GM23248 (cell line): ENCODE measurements around the gene DCST2. TPM values are rescaled to one million over a fixed set of nuclear protein-coding genes. Genes with fewer than 3 reads are reported as not detected.

Experiments used
- DNase-seq: peaks from one replicate; pipeline ENCODE4 v3.0.0-alpha.2; 2015
- H2AFZ ChIP-seq: fragments of 200-600 bp; sonication (generic); 2 replicates; pipeline ENCODE4 v1.6.1; 2016; ENCODE audit warnings: antibody characterized with exemption
- H3F3A ChIP-seq: fragments of 200-600 bp; sonication (generic); 2 replicates; pipeline ENCODE4 v1.6.1; 2016; ENCODE audit warnings: mild to moderate bottlenecking, antibody characterized with exemption, mixed run types; ENCODE audit not compliant: insufficient read depth
- H3K27ac ChIP-seq: fragments of 200-600 bp; sonication (generic); 2 replicates; pipeline ENCODE4 v1.5.1; 2016; ENCODE audit warnings: mild to moderate bottlenecking
- H3K27me3 ChIP-seq: fragments of 200-600 bp; sonication (generic); replicated peaks from 2 replicates; pipeline ENCODE4 v1.6.1; 2016; ENCODE audit warnings: mild to moderate bottlenecking; ENCODE audit not compliant: insufficient read depth
- H3K36me3 ChIP-seq: fragments of 200-600 bp; sonication (generic); 2 replicates; pipeline ENCODE4 v1.6.1; 2016; ENCODE audit warnings: low read depth, mild to moderate bottlenecking
- H3K4me1 ChIP-seq: fragments of 200-600 bp; sonication (generic); 2 replicates; pipeline ENCODE4 v1.6.1; 2016; ENCODE audit warnings: mild to moderate bottlenecking; ENCODE audit not compliant: insufficient read depth
- H3K4me2 ChIP-seq: fragments of 200-600 bp; sonication (generic); one replicate; pipeline ENCODE4 v1.6.1; 2016; ENCODE audit warnings: mild to moderate bottlenecking; ENCODE audit not compliant: unreplicated experiment
- H3K4me3 ChIP-seq: fragments of 200-600 bp; sonication (generic); 2 replicates; pipeline ENCODE4 v1.5.1; 2016; ENCODE audit warnings: mild to moderate bottlenecking
- H3K79me2 ChIP-seq: fragments of 200-600 bp; sonication (generic); 2 replicates; pipeline ENCODE4 v1.6.1; 2016; ENCODE audit warnings: mild to moderate bottlenecking; ENCODE audit not compliant: insufficient read depth
- H3K9ac ChIP-seq: fragments of 200-600 bp; sonication (generic); 2 replicates; pipeline ENCODE4 v1.6.1; 2016; ENCODE audit warnings: mild to moderate bottlenecking
- H3K9me2 ChIP-seq: fragments of 200-600 bp; sonication (generic); 2 replicates; pipeline ENCODE4 v1.6.1; 2016; ENCODE audit warnings: mixed run types, mild to moderate bottlenecking, moderate library complexity; ENCODE audit not compliant: insufficient read depth
- H3K9me3 ChIP-seq: fragments of 200-600 bp; sonication (generic); one replicate; pipeline ENCODE4 v1.6.1; 2017; ENCODE audit warnings: low read depth
- H4K20me1 ChIP-seq: fragments of 200-600 bp; sonication (generic); 2 replicates; pipeline ENCODE4 v1.6.0; 2016; ENCODE audit not compliant: insufficient read depth
- EZH2 ChIP-seq: fragments of 200-600 bp; sonication (generic); IDR thresholded peaks from 2 replicates; pipeline ENCODE4 v1.6.1; 2018; ENCODE audit warnings: antibody characterized with exemption, mild to moderate bottlenecking; ENCODE audit not compliant: insufficient read depth, poor library complexity, severe bottlenecking
- EZH2phosphoT487 ChIP-seq: fragments of 200-600 bp; sonication (generic); IDR thresholded peaks from 2 replicates; pipeline ENCODE4 v1.6.1; 2018; ENCODE audit warnings: antibody characterized with exemption, moderate library complexity, mild to moderate bottlenecking, low read depth; ENCODE audit not compliant: insufficient read depth
- WGBS, 2 experiments: methylation state at CpG; one replicate each; pipeline ENCODE4 v1.1.6; 2015 to 2017; ENCODE audit warnings: low lambda C conversion rate in 2 of 2, low coverage in 1 of 2; ENCODE audit errors: missing lambda C conversion rate in 2 of 2; 5-methylcytosine and 5-hydroxymethylcytosine counted together
- in situ Hi-C: fragments of 300-500 bp; cut with MboI; formaldehyde crosslinking; loops from 2 replicates; pipeline ENCODE4 v1.15.0; 2020
- polyA plus RNA-seq: library from polyadenylated mRNA; unstranded; fragments of >200 nt; fragmentation: Nextera tagmentation; extraction: Ambion mirVana; gene quantifications from 2 replicates; pipeline ENCODE4 v1.2.1, GENCODE V29; 2016
- total RNA-seq: library from RNA; depleted of rRNA; stranded (reverse); fragments of >200 nt; shearing (Covaris generic); gene quantifications from 2 replicates; pipeline ENCODE4 v1.2.3, GENCODE V29; 2014

The DCST2 gene
- total and polyA plus RNA-seq, 2 experiments from 2014 or later: 0.14 TPM; not detected in 1

- H3F3A ChIP-seq: no peaks in the 10 kb centered on the region
- no peaks in the 10 kb centered on the region for H3K9me2 ChIP-seq
- no peak overlapping the region for H3K4me3 ChIP-seq
- no peak for DNase-seq
- peaks cover 33% of the 10 kb centered on the region for H3K79me2 ChIP-seq
- H2AFZ ChIP-seq: no peak overlapping the region
- no peaks in the 10 kb centered on the region for H3K9me3 ChIP-seq
- in situ Hi-C loops: no loop called here
- WGBS, 2 experiments: 93 to 96% methylated on average over 5 of the region's 5 CpGs
- no peak overlapping the region for H3K4me2 ChIP-seq
- H3K27me3 ChIP-seq: no peaks in the 10 kb centered on the region
- H4K20me1 ChIP-seq: no peaks in the 10 kb centered on the region
- peaks cover 14% of the 10 kb centered on the region for H3K4me1 ChIP-seq
- H3K9ac ChIP-seq: no peak overlapping the region
- TF ChIP-seq EZH2phosphoT487 (no peak), EZH2 (no peak)
- H3K36me3 ChIP-seq: no peaks in the 10 kb centered on the region
- H3K27ac ChIP-seq: no peak overlapping the region
These were observed 23.8 kb downstream of the DCST2 start for GRCh38 chr1:155009742-155010141.

DNA sequence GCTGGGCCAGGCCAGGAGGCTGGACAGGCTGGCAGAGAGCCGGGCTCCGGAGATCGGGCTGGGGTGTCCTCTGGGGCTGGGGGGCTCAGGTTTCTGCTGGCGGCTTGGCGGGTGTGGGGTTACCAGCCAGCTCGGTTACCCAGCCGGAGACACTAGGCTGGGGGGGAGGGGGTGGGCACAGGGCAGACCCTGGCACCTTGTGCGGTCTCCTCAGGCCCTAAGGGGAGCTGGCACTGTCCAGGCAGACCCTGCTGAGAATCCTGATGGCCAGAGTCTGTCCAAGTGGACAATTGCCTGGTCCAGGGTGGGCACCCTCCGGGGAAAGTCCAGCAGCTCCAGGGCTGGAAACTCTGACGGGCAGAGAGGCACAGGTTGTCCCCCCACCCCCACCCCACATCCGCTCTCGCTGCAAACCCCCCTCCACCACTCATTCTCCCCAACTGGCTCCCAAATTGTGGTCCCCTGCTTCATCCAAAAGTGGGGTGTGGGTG is 24.3 kb downstream of the DCST2 start:
- DNase-seq: no peak
- Histone ChIP-seq H3K36me3 (no peaks in the 10 kb centered on the region), H3K9me3 (no peaks in the 10 kb centered on the region), H3K4me3 (no peak overlapping the region), H3K27ac (no peak overlapping the region), H3K4me2 (no peak overlapping the region), H3F3A (no peaks in the 10 kb centered on the region), H3K27me3 (no peaks in the 10 kb centered on the region), H3K9me2 (no peaks in the 10 kb centered on the region), H4K20me1 (no peaks in the 10 kb centered on the region), H3K9ac (no peak overlapping the region), H3K79me2 (peaks cover 38% of the 10 kb centered on the region), H3K4me1 (peaks cover 18% of the 10 kb centered on the region), H2AFZ (no peak overlapping the region)
- WGBS, 2 experiments: 85 to 92% methylated on average over 3 to 11 of the region's 12 CpGs
- in situ Hi-C loops: no loop called here
- no peak for TF ChIP-seq EZH2phosphoT487
- no peak for TF ChIP-seq EZH2

- H3K9me3 ChIP-seq: no peaks in the 10 kb centered on the region
- no peak overlapping the region for H3K9ac ChIP-seq
- in situ Hi-C loops: no loop called here
- no peaks in the 10 kb centered on the region for H4K20me1 ChIP-seq
- H3K4me3 ChIP-seq: no peak overlapping the region
- DNase-seq: no peak
- no peak overlapping the region for H2AFZ ChIP-seq
- no peak overlapping the region for H3K27ac ChIP-seq
- no peak overlapping the region for H3K4me2 ChIP-seq
- TF ChIP-seq EZH2 (no peak), EZH2phosphoT487 (no peak)
- H3K36me3 ChIP-seq: no peaks in the 10 kb centered on the region
- 80 to 81% methylated on average over 11 to 16 of the region's 16 CpGs for WGBS, 2 experiments
- H3K79me2 ChIP-seq: peaks cover 48% of the 10 kb centered on the region
- H3K4me1 ChIP-seq: peaks cover 20% of the 10 kb centered on the region
- H3K27me3 ChIP-seq: no peaks in the 10 kb centered on the region
- H3F3A ChIP-seq: no peaks in the 10 kb centered on the region
- no peaks in the 10 kb centered on the region for H3K9me2 ChIP-seq
These were observed 25.3 kb downstream of the DCST2 start for GRCh38 chr1:155008015-155008941.

- Histone ChIP-seq H3K9me3 (no peaks in the 10 kb centered on the region), H3K27ac (no peak overlapping the region), H3K9me2 (no peaks in the 10 kb centered on the region), H3K4me2 (no peak overlapping the region), H4K20me1 (no peaks in the 10 kb centered on the region), H3K4me3 (no peak overlapping the region), H3K36me3 (no peaks in the 10 kb centered on the region), H3K4me1 (peaks cover 20% of the 10 kb centered on the region), H2AFZ (no peak overlapping the region), H3K27me3 (no peaks in the 10 kb centered on the region), H3K9ac (no peak overlapping the region), H3F3A (no peaks in the 10 kb centered on the region), H3K79me2 (peaks cover 54% of the 10 kb centered on the region)
- TF ChIP-seq EZH2 (no peak), EZH2phosphoT487 (no peak)
- in situ Hi-C loops: no loop called here
- WGBS, 2 experiments: 55 to 61% methylated on average over 5 to 6 of the region's 6 CpGs
- no peak for DNase-seq
These were observed 26.2 kb downstream of the DCST2 start for GRCh38 chr1:155007251-155007828.
